ENCODE data around the gene HCAR3. TPM values are rescaled to one million over a fixed set of nuclear protein-coding genes. Genes with fewer than 3 reads are reported as not detected.

The HCAR3 gene
- polyA plus RNA-seq, 1 donor from 2014 or later: not detected

DNA sequence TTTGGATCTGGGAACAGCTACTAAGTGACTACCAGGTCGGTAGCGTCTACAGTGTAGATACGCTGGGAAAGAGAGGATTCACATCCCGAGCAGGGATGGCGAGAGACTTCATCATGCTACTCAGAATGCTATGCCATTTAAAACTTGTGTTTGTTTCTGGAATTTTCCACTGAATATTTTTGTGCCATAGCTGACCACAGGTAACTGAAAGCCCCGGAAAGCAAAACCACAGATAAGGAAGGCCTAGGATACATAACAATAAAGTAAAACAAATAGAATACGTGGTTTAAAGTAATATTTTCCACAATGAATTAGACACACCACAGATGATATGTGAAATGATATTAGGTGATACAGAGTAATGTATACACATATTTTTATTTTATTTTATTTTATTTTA, 22.0 kb upstream of the HCAR3 start:
- H3K9ac ChIP-seq (ENCODE audit: low read length): no peak overlapping the region
- no peak overlapping the region for H2AFZ ChIP-seq (ENCODE audit: low read depth, low read length)
- no peaks in the 10 kb centered on the region for H4K20me1 ChIP-seq (ENCODE audit: insufficient read depth)
- no peaks in the 10 kb centered on the region for H3K79me2 ChIP-seq (replicated peaks; ENCODE audit: insufficient read depth, low read length)
- H3K27me3 ChIP-seq (ENCODE audit: insufficient read depth, low read depth, low read length): no peaks in the 10 kb centered on the region
- H3K9me3 ChIP-seq (ENCODE audit: low read length): no peaks in the 10 kb centered on the region
- no peak overlapping the region for H3K4me2 ChIP-seq (ENCODE audit: low read length)
- H3K4me3 ChIP-seq (ENCODE audit: low read length): no peak overlapping the region
- no peaks in the 10 kb centered on the region for H3K9me2 ChIP-seq (ENCODE audit: insufficient read depth, low read length)
- H3F3A ChIP-seq (ENCODE audit: insufficient read depth, low read length, poor library complexity, severe bottlenecking): no peaks in the 10 kb centered on the region
- H3K27ac ChIP-seq (ENCODE audit: low read length): no peak overlapping the region
- TF ChIP-seq TAF1 (IDR thresholded peaks at IDR 0.05; ENCODE audit: low read depth) (no peak), POLR2AphosphoS5 (IDR thresholded peaks at IDR 0.05) (no peak), RAD21 (conservative IDR thresholded peaks at IDR 0.05) (no peak), EP300 (conservative IDR thresholded peaks at IDR 0.05; ENCODE audit: poor library complexity, severe bottlenecking) (no peak), MXI1 (conservative IDR thresholded peaks at IDR 0.05; ENCODE audit: poor library complexity, severe bottlenecking) (no peak)
- TF ChIP-seq, protein P1, sequence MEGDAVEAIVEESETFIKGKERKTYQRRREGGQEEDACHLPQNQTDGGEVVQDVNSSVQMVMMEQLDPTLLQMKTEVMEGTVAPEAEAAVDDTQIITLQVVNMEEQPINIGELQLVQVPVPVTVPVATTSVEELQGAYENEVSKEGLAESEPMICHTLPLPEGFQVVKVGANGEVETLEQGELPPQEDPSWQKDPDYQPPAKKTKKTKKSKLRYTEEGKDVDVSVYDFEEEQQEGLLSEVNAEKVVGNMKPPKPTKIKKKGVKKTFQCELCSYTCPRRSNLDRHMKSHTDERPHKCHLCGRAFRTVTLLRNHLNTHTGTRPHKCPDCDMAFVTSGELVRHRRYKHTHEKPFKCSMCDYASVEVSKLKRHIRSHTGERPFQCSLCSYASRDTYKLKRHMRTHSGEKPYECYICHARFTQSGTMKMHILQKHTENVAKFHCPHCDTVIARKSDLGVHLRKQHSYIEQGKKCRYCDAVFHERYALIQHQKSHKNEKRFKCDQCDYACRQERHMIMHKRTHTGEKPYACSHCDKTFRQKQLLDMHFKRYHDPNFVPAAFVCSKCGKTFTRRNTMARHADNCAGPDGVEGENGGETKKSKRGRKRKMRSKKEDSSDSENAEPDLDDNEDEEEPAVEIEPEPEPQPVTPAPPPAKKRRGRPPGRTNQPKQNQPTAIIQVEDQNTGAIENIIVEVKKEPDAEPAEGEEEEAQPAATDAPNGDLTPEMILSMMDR (IDR thresholded peaks at IDR 0.05; ENCODE audit: poor library complexity, severe bottlenecking): no peak
- TF ChIP-seq, protein P2, sequence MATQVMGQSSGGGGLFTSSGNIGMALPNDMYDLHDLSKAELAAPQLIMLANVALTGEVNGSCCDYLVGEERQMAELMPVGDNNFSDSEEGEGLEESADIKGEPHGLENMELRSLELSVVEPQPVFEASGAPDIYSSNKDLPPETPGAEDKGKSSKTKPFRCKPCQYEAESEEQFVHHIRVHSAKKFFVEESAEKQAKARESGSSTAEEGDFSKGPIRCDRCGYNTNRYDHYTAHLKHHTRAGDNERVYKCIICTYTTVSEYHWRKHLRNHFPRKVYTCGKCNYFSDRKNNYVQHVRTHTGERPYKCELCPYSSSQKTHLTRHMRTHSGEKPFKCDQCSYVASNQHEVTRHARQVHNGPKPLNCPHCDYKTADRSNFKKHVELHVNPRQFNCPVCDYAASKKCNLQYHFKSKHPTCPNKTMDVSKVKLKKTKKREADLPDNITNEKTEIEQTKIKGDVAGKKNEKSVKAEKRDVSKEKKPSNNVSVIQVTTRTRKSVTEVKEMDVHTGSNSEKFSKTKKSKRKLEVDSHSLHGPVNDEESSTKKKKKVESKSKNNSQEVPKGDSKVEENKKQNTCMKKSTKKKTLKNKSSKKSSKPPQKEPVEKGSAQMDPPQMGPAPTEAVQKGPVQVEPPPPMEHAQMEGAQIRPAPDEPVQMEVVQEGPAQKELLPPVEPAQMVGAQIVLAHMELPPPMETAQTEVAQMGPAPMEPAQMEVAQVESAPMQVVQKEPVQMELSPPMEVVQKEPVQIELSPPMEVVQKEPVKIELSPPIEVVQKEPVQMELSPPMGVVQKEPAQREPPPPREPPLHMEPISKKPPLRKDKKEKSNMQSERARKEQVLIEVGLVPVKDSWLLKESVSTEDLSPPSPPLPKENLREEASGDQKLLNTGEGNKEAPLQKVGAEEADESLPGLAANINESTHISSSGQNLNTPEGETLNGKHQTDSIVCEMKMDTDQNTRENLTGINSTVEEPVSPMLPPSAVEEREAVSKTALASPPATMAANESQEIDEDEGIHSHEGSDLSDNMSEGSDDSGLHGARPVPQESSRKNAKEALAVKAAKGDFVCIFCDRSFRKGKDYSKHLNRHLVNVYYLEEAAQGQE (IDR thresholded peaks at IDR 0.05; ENCODE audit: borderline replicate concordance): no peak
- H3K36me3 ChIP-seq (ENCODE audit: insufficient read depth, low read length): no peaks in the 10 kb centered on the region

DNA sequence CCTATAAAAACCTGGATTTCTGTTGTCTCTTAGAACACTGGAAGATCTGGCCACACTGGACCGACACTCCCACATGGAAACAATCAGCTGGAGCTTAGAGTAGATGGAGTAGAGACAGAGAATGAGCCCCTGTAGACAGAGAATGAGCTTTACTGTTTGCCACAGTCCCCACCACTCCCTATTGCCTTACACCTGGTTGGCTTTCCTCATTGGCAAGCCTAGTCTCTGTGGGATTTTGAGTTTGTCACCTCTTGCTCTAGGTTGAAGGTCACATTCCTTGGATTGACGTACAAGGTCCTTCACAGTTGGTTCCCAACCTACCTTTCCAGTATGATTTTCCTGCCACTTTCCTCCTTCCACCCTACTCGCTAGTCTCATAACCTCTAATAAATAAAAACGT, 16.0 kb upstream of the HCAR3 start:
- Histone ChIP-seq H3K79me2 (replicated peaks; ENCODE audit: insufficient read depth, low read length) (no peaks in the 10 kb centered on the region), H3K4me2 (ENCODE audit: low read length) (no peak overlapping the region), H2AFZ (ENCODE audit: low read depth, low read length) (no peak overlapping the region), H3K9ac (ENCODE audit: low read length) (no peak overlapping the region), H3K4me3 (ENCODE audit: low read length) (no peak overlapping the region), H3K27ac (ENCODE audit: low read length) (no peak overlapping the region), H4K20me1 (ENCODE audit: insufficient read depth) (no peaks in the 10 kb centered on the region), H3K36me3 (ENCODE audit: insufficient read depth, low read length) (no peaks in the 10 kb centered on the region), H3F3A (ENCODE audit: insufficient read depth, low read length, poor library complexity, severe bottlenecking) (no peaks in the 10 kb centered on the region), H3K27me3 (ENCODE audit: insufficient read depth, low read depth, low read length) (no peaks in the 10 kb centered on the region), H3K9me2 (ENCODE audit: insufficient read depth, low read length) (no peaks in the 10 kb centered on the region), H3K9me3 (ENCODE audit: low read length) (no peaks in the 10 kb centered on the region)
- TF ChIP-seq SMC3 (conservative IDR thresholded peaks at IDR 0.05; ENCODE audit: poor library complexity) (no peak), RAD21 (conservative IDR thresholded peaks at IDR 0.05) (no peak), EZH2 (IDR thresholded peaks at IDR 0.05; ENCODE audit: borderline replicate concordance, insufficient read depth, low read length, poor library complexity, severe bottlenecking) (no peak), TAF1 (IDR thresholded peaks at IDR 0.05; ENCODE audit: low read depth) (no peak), MXI1 (conservative IDR thresholded peaks at IDR 0.05; ENCODE audit: poor library complexity, severe bottlenecking) (no peak), EP300 (conservative IDR thresholded peaks at IDR 0.05; ENCODE audit: poor library complexity, severe bottlenecking) (no peak)
- TF ChIP-seq, protein P1 (IDR thresholded peaks at IDR 0.05; ENCODE audit: poor library complexity, severe bottlenecking): no peak
- TF ChIP-seq, protein P2 (IDR thresholded peaks at IDR 0.05; ENCODE audit: borderline replicate concordance): no peak
